Ishikawa (cell line): ENCODE measurements around the gene CDH18.
A peak's percentile ranks its signal among the peaks of the same experiment; 100 is the strongest.

ENCODE experiments used
- CEBPB ChIP-seq: IDR thresholded peaks from 2 replicates; pipeline ENCODE4 v1.6.1; 2012
- CREB1 ChIP-seq: IDR thresholded peaks from 2 replicates; pipeline ENCODE4 v1.6.1; 2012; ENCODE audit warnings: low read depth
- EGR1 ChIP-seq: IDR thresholded peaks from 2 replicates; pipeline ENCODE4 v1.6.1; 2012
- EP300 ChIP-seq: IDR thresholded peaks from 2 replicates; pipeline ENCODE4 v1.6.1; 2012; ENCODE audit warnings: borderline replicate concordance
- FOXM1 ChIP-seq: IDR thresholded peaks from 2 replicates; pipeline ENCODE4 v1.6.1; 2012; ENCODE audit warnings: low read depth, borderline replicate concordance
- NFIC ChIP-seq: IDR thresholded peaks from 2 replicates; pipeline ENCODE4 v1.6.1; 2012
- RAD21 ChIP-seq: IDR thresholded peaks from 2 replicates; pipeline ENCODE4 v1.6.1; 2012; ENCODE audit warnings: low read depth
- TAF1 ChIP-seq: IDR thresholded peaks from 2 replicates; pipeline ENCODE4 v1.6.1; 2012; ENCODE audit warnings: low read depth, mild to moderate bottlenecking
- TCF12 ChIP-seq: IDR thresholded peaks from 2 replicates; pipeline ENCODE4 v1.6.1; 2012; ENCODE audit warnings: low read depth
- TEAD4 ChIP-seq: IDR thresholded peaks from 2 replicates; pipeline ENCODE4 v1.6.1; 2012
- YY1 ChIP-seq: IDR thresholded peaks from 2 replicates; pipeline ENCODE4 v1.6.1; 2012; ENCODE audit warnings: low read depth
- ZBTB7A ChIP-seq: IDR thresholded peaks from 2 replicates; pipeline ENCODE4 v1.6.1; 2012; ENCODE audit warnings: low read depth
- TF ChIP-seq, protein P1 (sequence below): IDR thresholded peaks from 2 replicates; pipeline ENCODE4 v1.6.1; 2012; ENCODE audit warnings: low read depth, mild to moderate bottlenecking
- TF ChIP-seq, protein P2 (sequence below): IDR thresholded peaks from 2 replicates; pipeline ENCODE4 v1.6.1; 2012
- TF ChIP-seq, protein P3 (sequence below): IDR thresholded peaks from 2 replicates; pipeline ENCODE4 v1.6.1; 2012

CDH18 gene

DNA sequence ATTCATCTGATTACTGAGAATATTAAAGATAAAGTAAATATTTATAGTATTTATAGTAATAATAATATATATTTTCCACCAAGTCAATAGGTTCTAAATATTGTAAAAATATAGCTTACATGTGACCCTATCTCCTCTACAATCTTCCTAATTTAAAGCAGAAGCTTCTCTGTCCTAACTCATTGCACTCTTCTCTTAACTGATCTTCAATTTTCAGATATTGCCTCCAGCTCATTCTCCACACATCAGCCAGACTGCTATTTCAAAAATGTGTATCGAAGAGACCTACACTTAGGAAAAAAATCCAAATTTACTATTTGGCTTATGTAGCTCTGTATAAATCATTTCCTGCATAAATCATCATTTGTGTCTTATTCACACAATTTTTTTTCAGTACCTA lies 47.8 kb downstream of the CDH18 start:
- TF ChIP-seq YY1 (no peak), CEBPB (no peak), EP300 (no peak), FOXM1 (no peak), TEAD4 (no peak), EGR1 (no peak), RAD21 (no peak), NFIC (no peak), CREB1 (no peak), ZBTB7A (no peak), TAF1 (no peak), TCF12 (no peak)
- TF ChIP-seq, protein P1, sequence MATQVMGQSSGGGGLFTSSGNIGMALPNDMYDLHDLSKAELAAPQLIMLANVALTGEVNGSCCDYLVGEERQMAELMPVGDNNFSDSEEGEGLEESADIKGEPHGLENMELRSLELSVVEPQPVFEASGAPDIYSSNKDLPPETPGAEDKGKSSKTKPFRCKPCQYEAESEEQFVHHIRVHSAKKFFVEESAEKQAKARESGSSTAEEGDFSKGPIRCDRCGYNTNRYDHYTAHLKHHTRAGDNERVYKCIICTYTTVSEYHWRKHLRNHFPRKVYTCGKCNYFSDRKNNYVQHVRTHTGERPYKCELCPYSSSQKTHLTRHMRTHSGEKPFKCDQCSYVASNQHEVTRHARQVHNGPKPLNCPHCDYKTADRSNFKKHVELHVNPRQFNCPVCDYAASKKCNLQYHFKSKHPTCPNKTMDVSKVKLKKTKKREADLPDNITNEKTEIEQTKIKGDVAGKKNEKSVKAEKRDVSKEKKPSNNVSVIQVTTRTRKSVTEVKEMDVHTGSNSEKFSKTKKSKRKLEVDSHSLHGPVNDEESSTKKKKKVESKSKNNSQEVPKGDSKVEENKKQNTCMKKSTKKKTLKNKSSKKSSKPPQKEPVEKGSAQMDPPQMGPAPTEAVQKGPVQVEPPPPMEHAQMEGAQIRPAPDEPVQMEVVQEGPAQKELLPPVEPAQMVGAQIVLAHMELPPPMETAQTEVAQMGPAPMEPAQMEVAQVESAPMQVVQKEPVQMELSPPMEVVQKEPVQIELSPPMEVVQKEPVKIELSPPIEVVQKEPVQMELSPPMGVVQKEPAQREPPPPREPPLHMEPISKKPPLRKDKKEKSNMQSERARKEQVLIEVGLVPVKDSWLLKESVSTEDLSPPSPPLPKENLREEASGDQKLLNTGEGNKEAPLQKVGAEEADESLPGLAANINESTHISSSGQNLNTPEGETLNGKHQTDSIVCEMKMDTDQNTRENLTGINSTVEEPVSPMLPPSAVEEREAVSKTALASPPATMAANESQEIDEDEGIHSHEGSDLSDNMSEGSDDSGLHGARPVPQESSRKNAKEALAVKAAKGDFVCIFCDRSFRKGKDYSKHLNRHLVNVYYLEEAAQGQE: no peak
- TF ChIP-seq, protein P2, sequence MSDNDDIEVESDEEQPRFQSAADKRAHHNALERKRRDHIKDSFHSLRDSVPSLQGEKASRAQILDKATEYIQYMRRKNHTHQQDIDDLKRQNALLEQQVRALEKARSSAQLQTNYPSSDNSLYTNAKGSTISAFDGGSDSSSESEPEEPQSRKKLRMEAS: no peak
- TF ChIP-seq, protein P3, sequence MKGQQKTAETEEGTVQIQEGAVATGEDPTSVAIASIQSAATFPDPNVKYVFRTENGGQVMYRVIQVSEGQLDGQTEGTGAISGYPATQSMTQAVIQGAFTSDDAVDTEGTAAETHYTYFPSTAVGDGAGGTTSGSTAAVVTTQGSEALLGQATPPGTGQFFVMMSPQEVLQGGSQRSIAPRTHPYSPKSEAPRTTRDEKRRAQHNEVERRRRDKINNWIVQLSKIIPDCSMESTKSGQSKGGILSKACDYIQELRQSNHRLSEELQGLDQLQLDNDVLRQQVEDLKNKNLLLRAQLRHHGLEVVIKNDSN: no peak

DNA sequence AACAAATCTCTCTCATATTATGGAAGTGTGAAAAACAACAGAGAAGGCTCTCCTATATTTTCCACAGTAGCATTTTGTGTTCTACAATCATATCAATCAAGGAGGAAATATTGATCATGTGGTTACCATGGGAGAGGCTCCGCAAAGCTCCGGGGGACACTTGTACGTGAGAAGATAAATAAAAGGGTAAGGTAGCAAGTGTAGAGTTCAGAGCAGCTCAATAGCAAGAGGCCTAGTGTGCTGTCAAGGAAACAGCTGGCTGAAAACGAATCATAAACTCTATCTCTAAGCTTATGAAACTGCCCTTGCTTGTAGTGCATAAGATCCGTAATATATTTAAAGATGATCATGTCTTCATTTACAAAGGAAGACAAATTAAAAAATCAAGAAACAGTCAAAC lies 57.5 kb downstream of the CDH18 start:
- TF ChIP-seq ZBTB7A: no peak

DNA sequence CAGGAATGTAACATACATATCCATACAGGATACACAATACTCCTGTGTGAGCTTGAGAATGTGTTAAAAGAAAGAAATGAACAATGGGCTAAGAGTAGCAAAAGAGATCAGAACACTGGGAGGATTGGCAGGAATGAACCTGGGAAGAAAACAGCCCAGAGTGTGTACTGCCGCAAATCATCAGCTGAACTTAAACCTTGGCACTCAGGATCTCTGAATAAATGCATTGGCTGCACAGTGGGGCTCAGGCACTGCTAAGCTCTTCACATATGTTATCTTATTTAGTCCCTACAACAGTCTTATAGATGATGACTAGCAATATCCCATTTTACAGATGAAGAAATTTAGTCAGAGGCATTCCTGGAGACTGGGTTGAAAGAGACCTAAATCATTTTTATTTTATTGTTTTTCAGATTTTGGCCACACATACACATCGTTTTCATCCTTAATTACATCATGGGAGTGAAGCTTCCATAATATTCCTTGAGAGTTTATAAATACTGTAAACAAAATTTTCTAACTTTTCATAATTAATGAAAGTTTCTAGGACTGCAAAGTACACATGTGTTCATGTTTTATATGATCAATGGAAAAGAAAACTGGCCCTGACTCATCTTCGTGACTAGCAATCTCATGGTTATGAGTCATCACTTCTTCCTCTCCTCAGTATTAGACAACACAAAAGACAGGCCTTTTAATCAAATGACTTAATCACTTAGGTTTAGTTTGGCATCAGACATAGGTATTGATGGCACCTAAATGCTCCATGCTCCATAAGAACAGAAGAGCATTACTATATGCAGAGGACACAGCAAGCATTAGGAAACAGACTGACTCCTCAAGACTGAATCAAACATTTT lies 59.2 kb downstream of the CDH18 start:
- TF ChIP-seq ZBTB7A: no peak
- peak; percentile 29; the same call in 1 of the 2 replicates for TF ChIP-seq EP300

DNA sequence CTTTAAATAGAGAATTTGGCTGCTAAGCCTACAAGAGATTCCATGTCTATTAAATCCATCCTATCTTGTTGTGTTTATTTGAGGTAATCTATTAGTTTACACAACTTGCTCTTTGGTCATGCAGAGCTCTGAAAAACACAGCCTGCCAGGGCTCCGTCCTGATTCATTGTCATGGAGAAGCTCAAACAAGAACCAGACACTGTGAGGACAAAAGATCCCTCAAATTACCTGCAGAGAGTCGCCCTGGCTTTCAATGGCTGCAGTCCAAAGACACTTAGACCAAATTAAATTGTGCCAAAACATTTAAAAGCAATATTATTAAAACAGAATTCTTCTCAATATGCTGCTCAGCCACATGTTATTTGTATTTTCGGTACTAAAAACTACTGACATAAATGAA lies 60.1 kb downstream of the CDH18 start:
- TF ChIP-seq CEBPB (no peak), EP300 (no peak), TEAD4 (no peak), TAF1 (no peak), YY1 (no peak), NFIC (no peak), EGR1 (no peak), RAD21 (no peak), CREB1 (no peak), ZBTB7A (no peak), TCF12 (no peak)
- TF ChIP-seq, protein P3: no peak
- TF ChIP-seq, protein P1: no peak
- TF ChIP-seq, protein P2: no peak

DNA sequence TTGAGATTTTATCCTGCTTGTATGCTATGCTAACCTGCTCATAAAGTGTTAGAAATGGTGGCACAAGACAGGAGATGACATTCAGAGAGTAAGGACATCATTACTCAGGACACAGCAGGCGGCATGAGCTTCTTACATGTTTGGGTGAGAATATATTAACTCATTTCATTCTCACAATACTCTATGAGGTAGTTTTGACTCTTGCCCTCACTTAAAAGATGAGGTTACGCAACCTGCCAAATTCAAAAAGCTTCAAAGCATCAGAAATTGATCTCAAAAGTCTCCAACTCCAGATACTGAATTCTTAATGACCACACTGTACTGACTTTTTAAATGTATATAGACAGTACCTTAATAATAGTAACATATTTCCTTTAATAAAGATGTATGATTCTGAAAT lies 60.8 kb downstream of the CDH18 start:
- TF ChIP-seq EGR1: no peak
- no peak for TF ChIP-seq YY1
- TF ChIP-seq, protein P2: no peak
- TF ChIP-seq TAF1: no peak
- TF ChIP-seq RAD21: no peak
- TF ChIP-seq TEAD4: no peak

DNA sequence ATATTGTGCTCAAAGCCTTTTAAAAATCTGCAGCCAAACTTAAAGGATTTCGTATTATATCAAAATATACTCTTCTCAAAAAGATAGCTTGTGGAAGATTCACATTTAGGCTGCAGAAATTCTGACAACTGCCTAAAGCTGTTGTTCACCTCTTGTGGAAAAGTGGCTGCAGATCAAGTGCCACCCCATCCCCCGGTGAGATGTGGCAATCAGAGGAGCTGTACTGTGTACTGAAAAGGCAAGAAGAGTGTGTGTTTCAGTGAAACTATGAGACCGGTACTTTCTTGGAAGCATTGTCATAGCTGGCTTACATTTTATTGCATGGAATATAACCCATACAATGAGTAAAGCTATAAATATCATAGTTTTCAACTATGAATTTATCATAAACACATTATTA lies 64.3 kb downstream of the CDH18 start:
- TF ChIP-seq TCF12 (no peak), RAD21 (no peak), CREB1 (no peak), YY1 (no peak), EGR1 (no peak), ZBTB7A (no peak), FOXM1 (no peak), NFIC (no peak), TAF1 (no peak), CEBPB (no peak), TEAD4 (no peak), EP300 (no peak)
- TF ChIP-seq, protein P1: no peak
- TF ChIP-seq, protein P3: no peak
- TF ChIP-seq, protein P2: no peak
